Neuronal stem cell (in vitro differentiated cells): Measurements from ENCODE around the gene NDP.

ENCODE experiments used
- DNase-seq: peaks from one replicate; pipeline ENCODE4 v3.0.0-alpha.2; 2013; ENCODE audit warnings: low spot score
- H2AFZ ChIP-seq: one replicate; pipeline ENCODE4 v1.6.1; 2013; ENCODE audit warnings: mild to moderate bottlenecking, low read length, inconsistent platforms
- H2AK5ac ChIP-seq: 2 replicates; pipeline ENCODE4 v1.6.1; 2013; ENCODE audit warnings: low read depth, mild to moderate bottlenecking, inconsistent platforms, low read length, moderate library complexity, mixed read lengths
- H2BK120ac ChIP-seq: 2 replicates; pipeline ENCODE4 v1.6.1; 2013; ENCODE audit warnings: low read depth, mild to moderate bottlenecking, inconsistent platforms, low read length, moderate library complexity, mixed read lengths
- H2BK12ac ChIP-seq: one replicate; pipeline ENCODE4 v1.6.1; 2013; ENCODE audit warnings: low read length, inconsistent platforms
- H2BK15ac ChIP-seq: 2 replicates; pipeline ENCODE4 v1.6.1; 2013; ENCODE audit warnings: mild to moderate bottlenecking, low read length, inconsistent platforms, mixed read lengths
- H2BK5ac ChIP-seq: one replicate; pipeline ENCODE4 v1.6.1; 2013; ENCODE audit warnings: inconsistent platforms, mild to moderate bottlenecking, low read length, moderate library complexity
- H3K14ac ChIP-seq: one replicate; pipeline ENCODE4 v1.6.1; 2013; ENCODE audit warnings: low read length, inconsistent platforms
- H3K18ac ChIP-seq: 2 replicates; pipeline ENCODE4 v1.6.1; 2013; ENCODE audit warnings: low read length, inconsistent platforms
- H3K23ac ChIP-seq: 2 replicates; pipeline ENCODE4 v1.6.1; 2013; ENCODE audit warnings: low read depth, mild to moderate bottlenecking, mixed read lengths, low read length, inconsistent platforms; ENCODE audit not compliant: poor library complexity
- H3K27ac ChIP-seq: replicated peaks from 3 replicates; pipeline ENCODE4 v1.5.1; 2013; ENCODE audit warnings: low read length, inconsistent platforms
- H3K27me3 ChIP-seq, 3 experiments: 2 replicates each; pipeline ENCODE4 v1.6.1; 2013; ENCODE audit warnings: low read length in 3 of 3, mild to moderate bottlenecking in 2 of 3, inconsistent platforms in 1 of 3, low read depth in 1 of 3, mixed read lengths in 1 of 3, moderate library complexity in 1 of 3; ENCODE audit not compliant: control insufficient read depth in 3 of 3, insufficient read depth in 3 of 3
- H3K36me3 ChIP-seq, 2 donors: replicated peaks in 1 of 2; 2 replicates each; pipeline ENCODE4 v1.6.1; 2013; ENCODE audit warnings: low read length in 2 of 2; ENCODE audit not compliant: control insufficient read depth in 2 of 2, insufficient read depth in 2 of 2
- H3K4ac ChIP-seq: 2 replicates; pipeline ENCODE4 v1.6.1; 2013; ENCODE audit warnings: inconsistent platforms, mild to moderate bottlenecking, low read length, moderate library complexity
- H3K4me1 ChIP-seq, 2 donors: 1 replicate in 1 of 2; 2 replicates in 1 of 2; pipeline ENCODE4 v1.6.1; 2013; ENCODE audit warnings: low read length in 2 of 2, low read depth in 1 of 2; ENCODE audit not compliant: control insufficient read depth in 2 of 2, insufficient read depth in 1 of 2
- H3K4me2 ChIP-seq: one replicate; pipeline ENCODE4 v1.6.1; 2013; ENCODE audit warnings: mild to moderate bottlenecking, low read length, inconsistent platforms; ENCODE audit not compliant: insufficient read depth, poor library complexity, severe bottlenecking
- H3K4me3 ChIP-seq, 2 donors: 2 replicates each; pipeline ENCODE4 v1.5.1; 2013; ENCODE audit warnings: low read length in 2 of 2, mild to moderate bottlenecking in 2 of 2, inconsistent platforms in 1 of 2, moderate library complexity in 1 of 2
- H3K79me1 ChIP-seq: one replicate; pipeline ENCODE4 v1.6.1; 2013; ENCODE audit warnings: low read depth, mild to moderate bottlenecking, inconsistent platforms, low read length, moderate library complexity
- H3K9ac ChIP-seq: one replicate; pipeline ENCODE4 v1.6.1; 2013; ENCODE audit warnings: mild to moderate bottlenecking, low read depth, low read length, inconsistent platforms; ENCODE audit not compliant: poor library complexity
- H3K9me3 ChIP-seq, 2 donors: replicated peaks in 1 of 2; 2 replicates each; pipeline versions ENCODE3 to v1.6.1; 2013; ENCODE audit warnings: low read length in 2 of 2, mild to moderate bottlenecking in 2 of 2, inconsistent platforms in 1 of 2, low read depth in 1 of 2, mixed read lengths in 1 of 2, moderate library complexity in 1 of 2; ENCODE audit not compliant: control insufficient read depth in 2 of 2, insufficient read depth in 1 of 2
- H4K8ac ChIP-seq: one replicate; pipeline ENCODE4 v1.6.1; 2013; ENCODE audit warnings: low read depth, mild to moderate bottlenecking, inconsistent platforms, low read length, moderate library complexity
- H4K91ac ChIP-seq: one replicate; pipeline ENCODE4 v1.6.1; 2013; ENCODE audit warnings: low read length, low read depth, mild to moderate bottlenecking, inconsistent platforms; ENCODE audit not compliant: poor library complexity
- WGBS, 2 donors: extraction: QIAGEN DNeasy Blood & Tissue Kit; methylation state at CpG; one replicate each; pipeline ENCODE4 v1.1.7; 2013; ENCODE audit warnings: missing lambda C conversion rate in 2 of 2, mixed read lengths in 1 of 2; ENCODE audit not compliant: insufficient read length in 2 of 2, insufficient replicate concordance in 1 of 2; ENCODE audit errors: extremely low coverage in 2 of 2; 5-methylcytosine and 5-hydroxymethylcytosine counted together

The NDP gene

GRCh38 chrX:43978226-43978625 is 5.0 kb upstream of the NDP start:
- no peaks in the 10 kb centered on the region for H3K4me1 ChIP-seq
- no peak overlapping the region for H2BK120ac ChIP-seq
- no peak overlapping the region for H3K4me2 ChIP-seq
- H2BK15ac ChIP-seq, result no peak overlapping the region
- no peak overlapping the region for H3K4me3 ChIP-seq
- no peak overlapping the region for H3K18ac ChIP-seq
- no peak overlapping the region for H2BK5ac ChIP-seq
- no peak for DNase-seq
- H3K9ac ChIP-seq, result no peak overlapping the region
- H3K14ac ChIP-seq, result no peak overlapping the region
- H2BK12ac ChIP-seq, result no peak overlapping the region
- H3K79me1 ChIP-seq, result no peaks in the 10 kb centered on the region
- no peak overlapping the region for H4K91ac ChIP-seq
- no peak overlapping the region for H3K4ac ChIP-seq
- H2AK5ac ChIP-seq, result no peak overlapping the region
- peaks cover 0 to 14% (median 0%) of the 10 kb centered on the region in 3 experiments for H3K27me3 ChIP-seq
- no peak overlapping the region for H3K27ac ChIP-seq
- no peaks in the 10 kb centered on the region for H3K36me3 ChIP-seq
- no CpG with 5 or more reads among the region's 3 CpGs for WGBS, 2 donors
- H3K23ac ChIP-seq, result no peak overlapping the region
- H4K8ac ChIP-seq, result no peak overlapping the region
- no peak overlapping the region for H2AFZ ChIP-seq
- H3K9me3 ChIP-seq, result no peaks in the 10 kb centered on the region

DNA sequence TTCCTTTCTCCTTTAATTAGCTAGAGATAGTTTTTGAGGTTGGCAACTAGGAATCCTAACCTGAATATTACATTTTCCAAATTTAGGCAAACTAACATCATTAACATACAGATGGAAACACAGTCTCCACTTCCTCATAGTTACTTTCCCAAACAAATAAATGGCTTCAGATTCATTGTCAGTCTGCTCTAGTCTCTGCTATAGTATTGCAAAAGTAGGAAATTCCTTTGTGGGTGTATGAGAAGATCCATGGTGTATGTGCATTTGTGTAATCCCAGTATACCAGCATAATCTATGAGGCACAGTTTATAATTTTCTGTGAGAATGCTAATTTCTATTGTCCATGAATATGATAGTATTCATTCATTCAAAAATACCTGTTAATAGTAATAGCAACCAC is 3.0 kb upstream of the NDP start:
- Histone ChIP-seq H3K4ac (no peak overlapping the region), H3K4me1 (peaks cover 0 to 2% of the 10 kb centered on the region in 2 donors), H3K79me1 (no peaks in the 10 kb centered on the region), H2BK120ac (no peak overlapping the region), H3K14ac (no peak overlapping the region), H3K4me3 (no peak overlapping the region), H2AK5ac (no peak overlapping the region), H3K18ac (no peak overlapping the region), H3K27me3 (peaks cover 0 to 27% (median 0%) of the 10 kb centered on the region in 3 experiments), H4K8ac (no peak overlapping the region), H3K9me3 (no peaks in the 10 kb centered on the region), H2AFZ (no peak overlapping the region), H3K4me2 (no peak overlapping the region), H3K27ac (no peak overlapping the region), H3K9ac (no peak overlapping the region), H4K91ac (no peak overlapping the region), H3K36me3 (no peaks in the 10 kb centered on the region), H2BK12ac (no peak overlapping the region), H2BK15ac (no peak overlapping the region), H2BK5ac (no peak overlapping the region), H3K23ac (no peak overlapping the region)
- DNase-seq, result no peak

- Histone ChIP-seq H2BK15ac (no peak overlapping the region), H3K4ac (no peak overlapping the region), H2BK120ac (no peak overlapping the region), H3K23ac (no peak overlapping the region), H3K27me3 (peaks cover 0 to 28% (median 0%) of the 10 kb centered on the region in 3 experiments), H3K4me2 (no peak overlapping the region), H3K14ac (no peak overlapping the region), H3K9ac (no peak overlapping the region), H4K91ac (no peak overlapping the region), H3K36me3 (no peaks in the 10 kb centered on the region), H2AFZ (no peak overlapping the region), H3K4me1 (peaks cover 0 to 2% of the 10 kb centered on the region in 2 donors), H4K8ac (no peak overlapping the region), H3K27ac (no peak overlapping the region), H2BK12ac (no peak overlapping the region), H2AK5ac (no peak overlapping the region), H3K9me3 (no peaks in the 10 kb centered on the region), H3K18ac (no peak overlapping the region), H3K4me3 (no peak overlapping the region), H2BK5ac (no peak overlapping the region), H3K79me1 (no peaks in the 10 kb centered on the region)
- no CpG with 5 or more reads among the region's 5 CpGs for WGBS, 2 donors
- no peak for DNase-seq
These were observed 2.6 kb upstream of the NDP start for GRCh38 chrX:43975796-43976195.

- Histone ChIP-seq H3K9ac (no peak overlapping the region), H2BK15ac (no peak overlapping the region), H2BK12ac (no peak overlapping the region), H2AK5ac (no peak overlapping the region), H3K23ac (no peak overlapping the region), H3K18ac (no peak overlapping the region), H4K91ac (no peak overlapping the region), H2BK120ac (no peak overlapping the region), H2BK5ac (no peak overlapping the region), H3K9me3 (no peaks in the 10 kb centered on the region), H3K4me1 (peaks cover 2 to 7% of the 10 kb centered on the region in 2 donors), H2AFZ (no peak overlapping the region), H3K4ac (no peak overlapping the region), H3K27me3 (peaks cover 0 to 36% (median 0%) of the 10 kb centered on the region in 3 experiments), H3K36me3 (no peaks in the 10 kb centered on the region), H3K4me3 (no peak overlapping the region), H3K27ac (no peak overlapping the region), H3K14ac (no peak overlapping the region), H3K79me1 (no peaks in the 10 kb centered on the region), H3K4me2 (no peak overlapping the region), H4K8ac (no peak overlapping the region)
- no CpG with 5 or more reads among the region's 6 CpGs for WGBS, 2 donors
- DNase-seq, result no peak
These were observed 1.7 kb upstream of the NDP start for GRCh38 chrX:43974741-43975465.
